ENCODE data around the gene SYT1.

SYT1 gene

GRCh38 chr12:79053394-79053793 is 188.8 kb downstream of the SYT1 start:
- H3K27ac Mint-ChIP-seq = no peak overlapping the region
- H3K4me1 Mint-ChIP-seq = no peaks in the 10 kb centered on the region
- no peaks in the 10 kb centered on the region for H3K9me3 Mint-ChIP-seq
- no peak for ATAC-seq
- no peak overlapping the region for H3K4me3 Mint-ChIP-seq
- no peaks in the 10 kb centered on the region for H3K27me3 Mint-ChIP-seq
- no peaks in the 10 kb centered on the region for H3K36me3 Mint-ChIP-seq

GRCh38 chr12:79055926-79056674 is 191.5 kb downstream of the SYT1 start:
- Mint-ChIP-seq H3K36me3 (no peaks in the 10 kb centered on the region), H3K27ac (no peak overlapping the region), H3K4me3 (no peak overlapping the region), H3K9me3 (no peaks in the 10 kb centered on the region), H3K27me3 (no peaks in the 10 kb centered on the region), H3K4me1 (no peaks in the 10 kb centered on the region)
- ATAC-seq = no peak

- ATAC-seq = no peak
- no peaks in the 10 kb centered on the region for H3K36me3 Mint-ChIP-seq
- no peaks in the 10 kb centered on the region for H3K27me3 Mint-ChIP-seq
Measured at GRCh38 chr12:79056775-79057174, 192.2 kb downstream of the SYT1 start.

GRCh38 chr12:79057540-79057939 is 193.0 kb downstream of the SYT1 start:
- Mint-ChIP-seq H3K4me3 (no peak overlapping the region), H3K9me3 (no peaks in the 10 kb centered on the region), H3K4me1 (no peaks in the 10 kb centered on the region), H3K27me3 (no peaks in the 10 kb centered on the region), H3K27ac (no peak overlapping the region), H3K36me3 (no peaks in the 10 kb centered on the region)
- no peak for ATAC-seq

More at GRCh38 chr12:79056775-79057174, 192.2 kb downstream of the SYT1 start:
- Mint-ChIP-seq H3K4me1 (no peaks in the 10 kb centered on the region), H3K9me3 (no peaks in the 10 kb centered on the region), H3K4me3 (no peak overlapping the region), H3K27ac (no peak overlapping the region)

- Mint-ChIP-seq H3K27me3 (no peaks in the 10 kb centered on the region), H3K36me3 (no peaks in the 10 kb centered on the region), H3K27ac (no peak overlapping the region), H3K4me1 (no peaks in the 10 kb centered on the region), H3K4me3 (no peak overlapping the region), H3K9me3 (no peaks in the 10 kb centered on the region)
- no peak for ATAC-seq
Measured at GRCh38 chr12:79058342-79058741, 193.8 kb downstream of the SYT1 start.

- H3K4me1 Mint-ChIP-seq = no peaks in the 10 kb centered on the region
- no peaks in the 10 kb centered on the region for H3K27me3 Mint-ChIP-seq
Measured at GRCh38 chr12:79059557-79059956, 195.0 kb downstream of the SYT1 start.

GRCh38 chr12:79063258-79063657 is 198.7 kb downstream of the SYT1 start:
- H3K36me3 Mint-ChIP-seq = no peaks in the 10 kb centered on the region
- H3K4me3 Mint-ChIP-seq = no peak overlapping the region
- no peaks in the 10 kb centered on the region for H3K9me3 Mint-ChIP-seq
- ATAC-seq = no peak
- no peaks in the 10 kb centered on the region for H3K27me3 Mint-ChIP-seq
- no peaks in the 10 kb centered on the region for H3K4me1 Mint-ChIP-seq
- no peak overlapping the region for H3K27ac Mint-ChIP-seq

More at GRCh38 chr12:79059557-79059956, 195.0 kb downstream of the SYT1 start:
- H3K9me3 Mint-ChIP-seq = no peaks in the 10 kb centered on the region
- H3K4me3 Mint-ChIP-seq = no peak overlapping the region
- no peaks in the 10 kb centered on the region for H3K36me3 Mint-ChIP-seq
- no peak for ATAC-seq
- H3K27ac Mint-ChIP-seq = no peak overlapping the region

- Mint-ChIP-seq H3K27me3 (no peaks in the 10 kb centered on the region), H3K27ac (no peak overlapping the region), H3K9me3 (no peaks in the 10 kb centered on the region)
Measured at GRCh38 chr12:79067977-79068376, 203.4 kb downstream of the SYT1 start.

GRCh38 chr12:79069009-79069408 is 204.4 kb downstream of the SYT1 start:
- Mint-ChIP-seq H3K27ac (no peak overlapping the region), H3K36me3 (no peaks in the 10 kb centered on the region), H3K9me3 (no peaks in the 10 kb centered on the region), H3K27me3 (no peaks in the 10 kb centered on the region), H3K4me3 (no peak overlapping the region), H3K4me1 (no peaks in the 10 kb centered on the region)
- ATAC-seq = no peak

More at GRCh38 chr12:79067977-79068376, 203.4 kb downstream of the SYT1 start:
- H3K36me3 Mint-ChIP-seq = no peaks in the 10 kb centered on the region
- no peak for ATAC-seq
- no peak overlapping the region for H3K4me3 Mint-ChIP-seq
- no peaks in the 10 kb centered on the region for H3K4me1 Mint-ChIP-seq

GRCh38 chr12:79071498-79071897 is 206.9 kb downstream of the SYT1 start:
- no peak for ATAC-seq
- no peaks in the 10 kb centered on the region for H3K9me3 Mint-ChIP-seq
- no peak overlapping the region for H3K4me3 Mint-ChIP-seq
- H3K27me3 Mint-ChIP-seq = no peaks in the 10 kb centered on the region
- H3K4me1 Mint-ChIP-seq = no peaks in the 10 kb centered on the region
- no peaks in the 10 kb centered on the region for H3K36me3 Mint-ChIP-seq
- no peak overlapping the region for H3K27ac Mint-ChIP-seq

- no peak for ATAC-seq
- Mint-ChIP-seq H3K27ac (no peak overlapping the region), H3K27me3 (no peaks in the 10 kb centered on the region), H3K9me3 (no peaks in the 10 kb centered on the region), H3K4me3 (no peak overlapping the region), H3K36me3 (no peaks in the 10 kb centered on the region), H3K4me1 (no peaks in the 10 kb centered on the region)
Measured at GRCh38 chr12:79073506-79073905, 208.9 kb downstream of the SYT1 start.

GRCh38 chr12:79082595-79082994 is 218.0 kb downstream of the SYT1 start:
- Mint-ChIP-seq H3K27me3 (no peaks in the 10 kb centered on the region), H3K9me3 (no peaks in the 10 kb centered on the region), H3K36me3 (no peaks in the 10 kb centered on the region), H3K27ac (no peak overlapping the region), H3K4me1 (no peaks in the 10 kb centered on the region), H3K4me3 (no peak overlapping the region)
- ATAC-seq = no peak

- no peaks in the 10 kb centered on the region for H3K9me3 Mint-ChIP-seq
- H3K36me3 Mint-ChIP-seq = no peaks in the 10 kb centered on the region
- H3K4me3 Mint-ChIP-seq = no peak overlapping the region
- no peak overlapping the region for H3K27ac Mint-ChIP-seq
- H3K27me3 Mint-ChIP-seq = no peaks in the 10 kb centered on the region
- no peaks in the 10 kb centered on the region for H3K4me1 Mint-ChIP-seq
- ATAC-seq = no peak
Measured at GRCh38 chr12:79083181-79083580, 218.6 kb downstream of the SYT1 start.

- no peak overlapping the region for H3K4me3 Mint-ChIP-seq
- H3K4me1 Mint-ChIP-seq = no peaks in the 10 kb centered on the region
- H3K9me3 Mint-ChIP-seq = no peaks in the 10 kb centered on the region
- ATAC-seq = no peak
- no peak overlapping the region for H3K27ac Mint-ChIP-seq
- H3K27me3 Mint-ChIP-seq = no peaks in the 10 kb centered on the region
- no peaks in the 10 kb centered on the region for H3K36me3 Mint-ChIP-seq
Measured at GRCh38 chr12:79085106-79085682, 220.6 kb downstream of the SYT1 start.

- no peak for ATAC-seq
- Mint-ChIP-seq H3K9me3 (no peaks in the 10 kb centered on the region), H3K27ac (no peak overlapping the region), H3K4me1 (no peaks in the 10 kb centered on the region), H3K4me3 (no peak overlapping the region), H3K36me3 (no peaks in the 10 kb centered on the region), H3K27me3 (no peaks in the 10 kb centered on the region)
Measured at GRCh38 chr12:79086541-79087296, 222.1 kb downstream of the SYT1 start.

- H3K4me3 Mint-ChIP-seq = no peak overlapping the region
- no peaks in the 10 kb centered on the region for H3K36me3 Mint-ChIP-seq
- ATAC-seq = no peak
- no peaks in the 10 kb centered on the region for H3K27me3 Mint-ChIP-seq
- H3K4me1 Mint-ChIP-seq = no peaks in the 10 kb centered on the region
- H3K27ac Mint-ChIP-seq = no peak overlapping the region
- H3K9me3 Mint-ChIP-seq = no peaks in the 10 kb centered on the region
Measured at GRCh38 chr12:79098530-79098929, 234.0 kb downstream of the SYT1 start.

All from stimulated activated memory B cell treated with anti-CD40 and anti-IgM and Interleukin-4, amounts not matched to agents 10 μg/mL and 1 μg/mL and 100 μg/mL, for 72 hours (primary cell).